Astrocyte of the spinal cord (primary cell): ENCODE results near the gene LRRC42.

Experiments
- DNase-seq: peaks from one replicate; pipeline ENCODE4 v3.0.0; 2011; ENCODE audit warnings: low read depth, low spot score
- H3K4me3 ChIP-seq: 2 replicates; pipeline ENCODE4 v1.5.1; 2011; ENCODE audit warnings: low read depth, mild to moderate bottlenecking, low read length, moderate library complexity
- CTCF ChIP-seq: IDR thresholded peaks from 2 replicates; pipeline ENCODE4 v1.5.1; 2012; ENCODE audit warnings: low read depth, mild to moderate bottlenecking, low read length, inconsistent platforms
- in situ Hi-C: cut with HindIII; loops from 2 replicates; pipeline ENCODE4 v1.10.0; 2017; ENCODE audit warnings: low sequenced_read_pairs

Gene LRRC42

DNA sequence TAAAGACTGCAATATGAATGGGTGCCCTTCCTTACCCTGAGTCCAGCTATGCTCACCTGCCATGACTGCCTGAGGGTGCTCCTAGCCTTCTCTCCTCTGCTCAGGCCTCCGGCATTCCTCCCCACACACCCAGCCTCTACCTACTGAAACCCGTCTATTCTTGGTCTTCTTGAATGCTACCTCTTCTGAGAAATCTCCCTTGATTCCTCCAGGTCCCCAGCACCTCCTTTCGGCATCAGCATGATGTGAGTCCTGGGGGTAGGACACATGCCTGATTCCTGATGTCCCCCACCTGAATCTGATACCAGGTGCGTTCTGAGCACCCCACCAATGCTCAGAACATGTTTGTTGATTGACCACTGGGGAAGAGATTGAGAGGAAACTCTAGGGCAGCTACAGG is 63.3 kb downstream of the LRRC42 start:
- in situ Hi-C loops, result no loop called here
- no peak overlapping the region for H3K4me3 ChIP-seq
- no peak for DNase-seq
- TF ChIP-seq CTCF, result no peak

- in situ Hi-C loops, result no loop called here
- no peak for DNase-seq
Observed at GRCh38 chr1:54010415-54011117, 64.4 kb downstream of the LRRC42 start.

GRCh38 chr1:54011316-54012007 is 65.3 kb downstream of the LRRC42 start:
- H3K4me3 ChIP-seq, result no peak overlapping the region
- in situ Hi-C loops, result no loop called here
- no peak for TF ChIP-seq CTCF
- DNase-seq, result no peak

More at GRCh38 chr1:54010415-54011117, 64.4 kb downstream of the LRRC42 start:
- no peak for TF ChIP-seq CTCF
- no peak overlapping the region for H3K4me3 ChIP-seq

- no peak for DNase-seq
- H3K4me3 ChIP-seq, result no peak overlapping the region
- TF ChIP-seq CTCF, result no peak
- in situ Hi-C loops, result no loop called here
Observed at GRCh38 chr1:54012008-54012325, 65.8 kb downstream of the LRRC42 start.

DNA sequence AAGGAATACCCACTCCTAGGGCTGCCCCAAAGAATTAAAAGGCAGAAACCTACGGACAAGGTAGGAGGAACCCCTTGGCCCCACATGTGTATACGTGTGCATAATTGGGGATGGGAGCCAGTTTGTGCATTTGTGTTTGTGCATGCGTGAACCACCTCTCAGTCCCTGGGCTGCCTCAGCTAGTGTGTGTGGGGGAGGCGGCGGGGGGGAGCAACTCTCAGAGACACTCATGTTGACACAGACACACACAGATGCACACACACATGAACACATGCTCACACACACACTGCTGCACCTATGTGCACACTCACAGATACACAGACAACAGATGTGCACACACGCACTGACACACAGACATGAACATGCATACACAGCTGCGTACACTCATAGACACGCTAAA is 66.7 kb downstream of the LRRC42 start:
- in situ Hi-C loops, result no loop called here
- no peak for TF ChIP-seq CTCF
- no peak for DNase-seq
- H3K4me3 ChIP-seq, result no peak overlapping the region

GRCh38 chr1:54013393-54014008 is 67.4 kb downstream of the LRRC42 start:
- no peak overlapping the region for H3K4me3 ChIP-seq
- DNase-seq, result no peak
- no peak for TF ChIP-seq CTCF
- in situ Hi-C loops, result no loop called here
